Uterus (tissue), 4 donors: ENCODE measurements around the gene AMIGO3. TPM values are rescaled to one million over a fixed set of nuclear protein-coding genes. Genes with fewer than 3 reads are reported as not detected.

ENCODE experiments used
- DNase-seq, 2 donors: peaks; one replicate each; pipeline ENCODE4 v3.0.0-alpha.2; 2019 to 2020
- H3K27ac ChIP-seq, 2 donors: fragments of 200-600 bp; sonication (generic); 1 replicate in 1 of 2; 2 replicates in 1 of 2; pipeline ENCODE4 v1.5.1; 2016 to 2018
- H3K27me3 ChIP-seq, 2 donors: fragments of 200-600 bp; sonication (generic); one replicate each; pipeline ENCODE4 v1.5.1; 2018 to 2019; ENCODE audit warnings: control low read depth in 1 of 2
- H3K36me3 ChIP-seq, 2 donors: fragments of 200-600 bp; sonication (generic); one replicate each; pipeline ENCODE4 v1.5.1; 2019; ENCODE audit warnings: control low read depth in 1 of 2
- H3K4me1 ChIP-seq, 2 donors: fragments of 200-600 bp; sonication (generic); one replicate each; pipeline ENCODE4 v1.5.1; 2018 to 2019; ENCODE audit warnings: control low read depth in 1 of 2
- H3K4me3 ChIP-seq, 2 donors: fragments of 200-600 bp; sonication (generic); 1 replicate in 1 of 2; 2 replicates in 1 of 2; pipeline ENCODE4 v1.5.1; 2018 to 2019; ENCODE audit warnings: mild to moderate bottlenecking in 1 of 2
- H3K9me3 ChIP-seq, 2 donors: fragments of 200-600 bp; sonication (generic); one replicate each; pipeline ENCODE4 v1.5.1; 2019; ENCODE audit warnings: control low read depth in 1 of 2
- CTCF ChIP-seq, 4 experiments: fragments of 200-600 bp in 2 of 4; fragments of 450-650 bp in 2 of 4; sonication (generic) in 2 of 4; IDR thresholded peaks; one replicate each; pipeline ENCODE4 v1.5.1; 2016 to 2019; ENCODE audit warnings: antibody characterized with exemption in 4 of 4, mild to moderate bottlenecking in 2 of 4, moderate library complexity in 1 of 4
- POLR2A ChIP-seq, 2 donors: fragments of 450-650 bp; IDR thresholded peaks; one replicate each; pipeline ENCODE4 v1.6.1; 2016; ENCODE audit warnings: antibody characterized with exemption in 2 of 2, mild to moderate bottlenecking in 1 of 2, moderate library complexity in 1 of 2
- intact Hi-C: fragments of 100-400 bp; cut with DNase I; formaldehyde crosslinking; loops from one replicate; pipeline ENCODE4 v1.15.1; 2023; ENCODE audit warnings: low total_unique reads
- total RNA-seq, 4 donors: library from RNA; depleted of rRNA in 3 of 4; stranded (reverse); fragments of >200 nt in 3 of 4; gene quantifications; one replicate each; pipeline versions ENCODE4 v1.1.0 to v1.2.4, GENCODE V29; 2014 to 2023
- donor health status: DM: yes; HTN: yes; CAD: no.

AMIGO3 gene
- total RNA-seq, 4 donors from 2014 or later: not detected

GRCh38 chr3:49725906-49726681, 6.6 kb upstream of the AMIGO3 start:
- H3K27ac ChIP-seq: no peak overlapping the region
- no peaks in the 10 kb centered on the region for H3K27me3 ChIP-seq
- H3K9me3 ChIP-seq: no peaks in the 10 kb centered on the region
- DNase-seq: peak in 1 of 2 donors; percentile 18
- intact Hi-C loops: no loop called here
- H3K4me1 ChIP-seq: peaks cover 0 to 12% of the 10 kb centered on the region in 2 donors
- H3K36me3 ChIP-seq: no peaks in the 10 kb centered on the region
- no peak for TF ChIP-seq POLR2A (IDR thresholded peaks at IDR 0.05)
- TF ChIP-seq CTCF (IDR thresholded peaks at IDR 0.05): no peak
- H3K4me3 ChIP-seq: no peak overlapping the region

GRCh38 chr3:49724586-49724985, 5.1 kb upstream of the AMIGO3 start:
- no peaks in the 10 kb centered on the region for H3K9me3 ChIP-seq
- H3K27ac ChIP-seq: peak overlapping the region; percentile 81 to 91
- peak; percentile 36 to 46 for DNase-seq
- TF ChIP-seq POLR2A (IDR thresholded peaks at IDR 0.05) (no peak), CTCF (IDR thresholded peaks at IDR 0.05) (no peak)
- H3K4me3 ChIP-seq: peak overlapping the region; percentile 70 to 96
- peaks cover 0 to 12% of the 10 kb centered on the region in 2 donors for H3K4me1 ChIP-seq
- no peaks in the 10 kb centered on the region for H3K36me3 ChIP-seq
- intact Hi-C loops: no loop called here
- no peaks in the 10 kb centered on the region for H3K27me3 ChIP-seq

GRCh38 chr3:49723628-49724551, 4.4 kb upstream of the AMIGO3 start, which contains the start of gene GMPPB:
Gene GMPPB, minus strand, starts transcription at chr3:49723951. Its CDS starts 225 bp downstream, at chr3:49723726.
- intact Hi-C loops: no loop called here
- Histone ChIP-seq H3K27ac (peak within 1 kb of the TSS; percentile 83 to 91), H3K4me1 (peaks cover 0 to 16% of the 10 kb centered on the region in 2 donors), H3K9me3 (no peaks in the 10 kb centered on the region), H3K27me3 (no peaks in the 10 kb centered on the region), H3K4me3 (peak within 1 kb of the TSS; percentile 70 to 96), H3K36me3 (no peaks in the 10 kb centered on the region)
- TF ChIP-seq CTCF (IDR thresholded peaks at IDR 0.05): peak in 1 of 4 experiments; percentile 2
- peak; percentile 47 to 82 for TF ChIP-seq POLR2A (IDR thresholded peaks at IDR 0.05)
- peak; percentile 95 to 97 for DNase-seq

GRCh38 chr3:49723296-49723627, 3.8 kb upstream of the AMIGO3 start:
- peak overlapping the region; percentile 83 to 90 for H3K27ac ChIP-seq
- H3K27me3 ChIP-seq: no peaks in the 10 kb centered on the region
- intact Hi-C loops: no loop called here
- peaks cover 0 to 16% of the 10 kb centered on the region in 2 donors for H3K4me1 ChIP-seq
- H3K9me3 ChIP-seq: no peaks in the 10 kb centered on the region
- TF ChIP-seq POLR2A (IDR thresholded peaks at IDR 0.05) (no peak), CTCF (IDR thresholded peaks at IDR 0.05) (no peak)
- no peaks in the 10 kb centered on the region for H3K36me3 ChIP-seq
- peak; percentile 50 to 54 for DNase-seq
- H3K4me3 ChIP-seq: peak overlapping the region; percentile 70 to 96
